GM13976 (cell line): ENCODE data around the gene STAT5B.
A peak's percentile ranks its signal among the peaks of the same experiment; 100 is the strongest.

Experiments
- DNase-seq: peaks from one replicate; pipeline ENCODE4 v3.0.0; 2012; ENCODE audit warnings: low spot score
- in situ Hi-C: fragments of 300-500 bp; cut with MboI; formaldehyde crosslinking; loops from one replicate; pipeline ENCODE4 v1.12.0; 2022; ENCODE audit warnings: low sequenced_read_pairs, mixed read lengths, inconsistent platforms; ENCODE audit not compliant: unreplicated experiment
- TF ChIP-seq, protein P1 (sequence below): IDR thresholded peaks from 2 replicates; pipeline ENCODE4 v1.5.1; 2012; ENCODE audit warnings: borderline replicate concordance, mild to moderate bottlenecking; ENCODE audit not compliant: insufficient read depth; ENCODE audit errors: extremely low read depth, missing control alignments, control extremely low read depth

Gene STAT5B

DNA sequence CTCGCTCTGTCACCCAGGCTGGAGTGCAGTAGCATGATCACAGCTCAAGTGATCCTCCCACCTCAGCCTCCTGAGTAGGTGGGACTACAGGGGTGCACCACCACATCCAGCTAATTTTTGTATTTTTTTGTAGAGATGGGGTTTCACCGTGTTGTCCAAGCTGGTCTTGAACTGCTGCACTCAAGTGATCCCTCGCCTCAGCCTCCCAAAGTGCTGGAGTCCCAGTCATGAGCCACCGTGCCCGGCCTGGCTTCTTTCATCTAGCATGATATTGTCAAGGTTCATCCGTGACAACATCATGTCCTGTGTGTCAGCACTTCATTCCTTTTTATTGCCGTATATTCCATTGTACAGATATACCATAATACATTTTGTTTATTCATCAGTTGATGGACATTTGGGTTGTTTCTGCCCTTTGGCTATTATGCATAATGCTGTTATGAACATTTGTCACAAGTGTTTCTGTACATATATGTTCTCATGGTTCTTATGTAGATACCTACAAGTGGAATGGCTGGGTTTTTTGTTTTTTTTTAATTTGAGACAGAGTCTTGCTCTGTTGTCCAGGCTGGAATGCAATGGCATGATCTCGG, 78.5 kb downstream of the STAT5B start:
- TF ChIP-seq, protein P1, sequence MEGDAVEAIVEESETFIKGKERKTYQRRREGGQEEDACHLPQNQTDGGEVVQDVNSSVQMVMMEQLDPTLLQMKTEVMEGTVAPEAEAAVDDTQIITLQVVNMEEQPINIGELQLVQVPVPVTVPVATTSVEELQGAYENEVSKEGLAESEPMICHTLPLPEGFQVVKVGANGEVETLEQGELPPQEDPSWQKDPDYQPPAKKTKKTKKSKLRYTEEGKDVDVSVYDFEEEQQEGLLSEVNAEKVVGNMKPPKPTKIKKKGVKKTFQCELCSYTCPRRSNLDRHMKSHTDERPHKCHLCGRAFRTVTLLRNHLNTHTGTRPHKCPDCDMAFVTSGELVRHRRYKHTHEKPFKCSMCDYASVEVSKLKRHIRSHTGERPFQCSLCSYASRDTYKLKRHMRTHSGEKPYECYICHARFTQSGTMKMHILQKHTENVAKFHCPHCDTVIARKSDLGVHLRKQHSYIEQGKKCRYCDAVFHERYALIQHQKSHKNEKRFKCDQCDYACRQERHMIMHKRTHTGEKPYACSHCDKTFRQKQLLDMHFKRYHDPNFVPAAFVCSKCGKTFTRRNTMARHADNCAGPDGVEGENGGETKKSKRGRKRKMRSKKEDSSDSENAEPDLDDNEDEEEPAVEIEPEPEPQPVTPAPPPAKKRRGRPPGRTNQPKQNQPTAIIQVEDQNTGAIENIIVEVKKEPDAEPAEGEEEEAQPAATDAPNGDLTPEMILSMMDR = no peak
- in situ Hi-C loops = loop anchor here (25.0 kb wide), 1 partner anchor 215 kb away; the partner anchor contains the start of gene CAVIN1
- no peak for DNase-seq

DNA sequence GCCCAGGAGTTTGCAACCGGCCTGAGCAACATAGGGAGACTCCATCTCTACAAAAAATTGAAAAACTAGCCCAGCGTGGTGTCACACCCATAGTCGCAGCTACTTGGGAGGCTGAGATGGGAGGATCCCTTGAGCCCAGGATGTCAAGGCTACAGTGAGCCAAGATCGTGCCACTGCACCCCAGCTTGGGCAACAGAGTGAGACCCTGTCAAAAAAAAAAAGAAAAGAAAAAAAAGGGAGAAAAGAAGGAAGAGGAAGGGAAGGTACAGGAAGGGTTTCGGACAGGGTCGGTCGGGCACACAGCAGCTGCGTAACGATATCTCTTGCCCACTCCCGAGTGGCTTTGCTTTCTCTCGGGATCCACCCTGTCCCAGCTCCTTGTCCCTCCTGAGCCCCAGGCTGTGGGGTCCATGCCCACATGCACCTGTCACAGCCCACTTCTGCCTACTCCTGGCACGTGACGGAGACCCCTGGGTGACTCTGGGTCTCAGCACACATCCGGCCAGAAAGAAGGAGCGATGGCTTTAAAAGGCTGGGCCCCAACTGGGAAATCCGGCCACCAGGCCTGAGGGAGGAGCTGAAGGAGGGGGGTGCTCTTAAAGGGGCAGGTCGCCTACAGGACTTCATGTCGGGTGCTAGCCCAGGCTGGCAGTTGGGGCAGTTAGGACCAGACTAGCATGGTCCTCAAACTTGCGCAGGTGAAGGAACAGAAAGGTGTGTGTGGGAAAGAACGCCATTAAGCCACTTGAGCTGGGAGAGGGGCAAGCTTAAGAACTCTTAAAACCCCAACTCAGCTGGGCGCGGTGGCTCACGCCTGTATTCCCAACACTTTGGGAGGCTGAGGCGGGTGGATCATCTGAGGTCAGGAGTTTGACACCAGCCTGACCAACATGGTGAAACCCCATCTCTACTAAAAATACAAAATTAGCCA, 82.0 kb downstream of the STAT5B start, which contains the start of gene GHDC:
Gene GHDC, minus strand, starts transcription at position 526 of the 931 bp plus-strand sequence. CDS start 913 bp downstream, outside the sequence.
- in situ Hi-C loops = loop anchor here (25.0 kb wide), 1 partner anchor 218 kb away; the partner anchor contains the start of gene CAVIN1
- TF ChIP-seq, protein P1 = no peak
- peak; percentile 90 for DNase-seq

DNA sequence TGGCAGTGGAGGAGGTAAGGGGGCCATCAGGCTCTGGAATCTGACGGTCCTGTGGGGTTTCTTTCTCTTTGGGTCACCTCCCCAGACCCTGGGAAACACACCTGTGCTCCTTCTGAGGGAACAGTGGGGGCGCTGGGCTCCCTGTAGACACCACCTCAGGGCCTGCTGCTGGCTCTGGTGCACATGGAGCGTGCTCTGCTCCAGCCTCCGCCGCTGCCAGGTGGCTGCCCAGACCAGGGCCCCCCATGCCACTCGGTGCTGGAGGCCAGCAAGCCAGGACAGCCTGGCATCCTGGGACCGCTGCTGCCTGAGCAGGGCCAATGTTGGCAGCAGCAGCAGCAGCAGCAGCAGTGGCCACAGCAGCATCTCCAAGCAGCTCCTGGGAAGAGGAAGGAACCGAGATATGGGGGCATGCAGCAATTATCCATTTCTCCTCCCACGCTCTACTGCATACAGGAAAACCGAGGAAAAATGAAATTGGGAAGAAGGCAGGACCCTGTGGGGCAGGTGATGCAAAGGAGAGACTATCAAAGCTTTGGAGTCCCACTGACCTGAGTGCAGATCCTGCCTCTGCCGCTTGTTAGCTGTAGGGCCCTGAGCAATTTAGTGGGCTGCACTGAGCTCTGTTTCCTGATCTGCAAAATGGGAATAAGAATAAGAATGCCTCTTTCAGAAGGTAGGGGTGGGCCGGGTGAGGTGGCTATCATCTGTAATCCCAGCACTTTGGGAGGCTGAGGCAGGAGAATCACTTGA, 82.8 kb downstream of the STAT5B start:
- TF ChIP-seq, protein P1 = no peak
- in situ Hi-C loops = loop anchor here (25.0 kb wide), 1 partner anchor 219 kb away; the partner anchor contains the start of gene CAVIN1
- no peak for DNase-seq

DNA sequence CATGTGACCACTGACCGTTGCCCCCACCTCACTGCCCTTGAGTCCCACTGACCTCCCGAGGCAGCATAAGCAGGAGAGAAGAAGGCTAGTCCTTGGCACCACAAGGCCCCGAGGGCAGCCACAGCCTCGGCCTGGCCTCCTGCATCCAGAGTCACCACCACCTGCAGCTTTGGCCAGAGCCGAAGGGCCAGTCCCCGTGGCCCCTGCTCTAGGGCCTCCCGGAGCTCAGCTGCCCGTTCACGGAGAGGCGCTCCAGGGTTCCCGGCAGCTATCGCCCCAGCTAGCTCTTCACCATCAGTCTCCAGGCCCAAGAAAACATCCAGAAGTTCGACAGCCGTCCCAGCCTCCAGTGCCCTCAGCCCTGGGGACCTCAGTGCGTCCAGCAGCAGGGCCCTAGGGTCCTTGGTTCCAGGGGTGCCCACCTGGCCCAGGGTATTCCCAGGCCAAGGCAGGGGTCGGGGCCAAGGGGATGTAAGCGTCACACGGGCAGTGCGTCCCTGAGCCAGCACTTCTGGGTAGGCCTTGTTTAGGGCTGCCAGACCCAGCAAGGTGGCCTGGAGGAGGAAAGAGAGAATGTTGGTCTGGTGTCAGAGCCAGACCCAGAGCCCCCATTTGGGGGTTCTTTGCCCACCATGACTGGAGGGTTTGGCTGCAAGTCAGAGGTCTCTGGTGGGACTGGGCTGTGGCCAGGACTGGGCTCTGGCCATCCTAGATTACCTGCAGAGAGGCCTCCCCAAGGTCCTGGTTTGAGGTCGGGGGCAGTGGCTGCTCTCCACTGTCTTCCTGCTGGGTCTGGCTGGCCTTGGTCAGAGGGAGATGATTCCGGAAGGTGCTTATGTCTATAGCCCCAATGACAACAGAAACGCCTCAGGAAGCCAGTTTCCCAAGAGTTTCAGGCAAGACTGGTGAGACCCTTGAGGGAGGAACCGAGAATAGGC, 83.7 kb downstream of the STAT5B start:
- TF ChIP-seq, protein P1 = no peak
- DNase-seq = no peak
- in situ Hi-C loops = loop anchor here (25.0 kb wide), 1 partner anchor 220 kb away; the partner anchor contains the start of gene CAVIN1

DNA sequence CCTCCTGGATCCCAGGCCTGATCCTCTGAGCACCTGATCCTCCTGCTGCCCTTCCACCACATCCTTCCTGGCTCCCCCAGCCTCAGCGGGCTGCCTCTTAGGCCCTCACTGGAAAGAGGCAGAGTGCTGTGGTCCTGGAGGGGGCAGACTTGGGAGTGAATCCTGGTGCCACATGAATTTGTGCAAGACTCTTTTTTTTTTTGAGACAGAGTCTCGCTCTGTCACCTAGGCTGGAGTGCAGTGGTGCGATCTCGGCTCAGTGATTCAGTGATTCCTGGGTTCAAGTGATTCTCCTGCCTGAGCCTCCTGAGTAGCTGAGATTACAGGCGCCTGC, 84.9 kb downstream of the STAT5B start:
- DNase-seq = no peak
- TF ChIP-seq, protein P1 = no peak
- in situ Hi-C loops = loop anchor here (25.0 kb wide), 1 partner anchor 221 kb away; the partner anchor contains the start of gene CAVIN1
